AG04449 (cell line): ENCODE measurements around the gene USP15.
"Not testable (repeated sequence)": the region's sequence is repeated elsewhere in the genome, so short reads cannot be mapped to it uniquely, and the experiment has no call there.

Experiments
- CTCF ChIA-PET: fragments of 350-600 bp; formaldehyde crosslinking; extraction: SDS; loops from one replicate; lab custom pipeline; 2021; ENCODE audit warnings: antibody characterized with exemption; lab: Yijun Ruan, JAX
- POLR2A ChIA-PET: fragments of 400-600, 350-600 bp; formaldehyde crosslinking; extraction: SDS; loops from one replicate; lab custom pipeline; 2020; ENCODE audit warnings: antibody characterized with exemption, inconsistent platforms; lab: Yijun Ruan, JAX
- DNase-seq: peaks from one replicate; pipeline ENCODE4 v3.0.0-alpha.2; 2010; ENCODE audit warnings: low read depth, low spot score
- H3K4me3 ChIP-seq: 2 replicates; pipeline ENCODE4 v1.5.1; 2011; ENCODE audit warnings: low read depth, mild to moderate bottlenecking, control low read depth, low read length
- CTCF ChIP-seq: IDR thresholded peaks from one replicate; pipeline ENCODE4 v1.5.1; 2011; ENCODE audit warnings: mild to moderate bottlenecking, moderate library complexity, low read length, control low read depth, inconsistent platforms; ENCODE audit not compliant: insufficient read depth; ENCODE audit errors: missing control alignments

USP15 gene

GRCh38 chr12:62446754-62447452, 186.7 kb downstream of the USP15 start:
- ChIA-PET POLR2A (no interaction called here), CTCF (interaction anchor here (0.5 to 6.1 kb wide), 3 partner anchors 10 to 353 kb away, joined by 3 to 66 read pairs (median 4); no protein-coding TSS in a partner anchor)
- no peak overlapping the region for H3K4me3 ChIP-seq
- DNase-seq: no peak
- no peak for TF ChIP-seq CTCF

GRCh38 chr12:62448436-62448835, 188.2 kb downstream of the USP15 start:
- ChIA-PET POLR2A (no interaction called here), CTCF (interaction anchor here (0.8 to 6.1 kb wide), 3 partner anchors 12 to 352 kb away, joined by 3 to 66 read pairs (median 4); no protein-coding TSS in a partner anchor)
- no peak overlapping the region for H3K4me3 ChIP-seq
- TF ChIP-seq CTCF: no peak
- no peak for DNase-seq

GRCh38 chr12:62455429-62455828, 195.2 kb downstream of the USP15 start:
- H3K4me3 ChIP-seq, DNase-seq, POLR2A ChIA-PET: not testable (repeated sequence)
- CTCF ChIA-PET: interaction anchor here (1.8 to 3.0 kb wide), 2 partner anchors 18 to 20 kb away, joined by 7 to 14 read pairs; no protein-coding TSS in a partner anchor

- TF ChIP-seq CTCF: no peak
- no peak for DNase-seq
- H3K4me3 ChIP-seq: no peak overlapping the region
- CTCF ChIA-PET: interaction anchor here (0.8 to 1.6 kb wide), 4 partner anchors 21 to 339 kb away, joined by 3 to 5 read pairs (median 3); no protein-coding TSS in a partner anchor
- POLR2A ChIA-PET: no interaction called here
Measured at GRCh38 chr12:62458626-62459025, 198.4 kb downstream of the USP15 start.

GRCh38 chr12:62459976-62460375, 199.8 kb downstream of the USP15 start:
- no peak overlapping the region for H3K4me3 ChIP-seq
- DNase-seq: no peak
- ChIA-PET POLR2A (no interaction called here), CTCF (no interaction called here)
- TF ChIP-seq CTCF: no peak

GRCh38 chr12:62461171-62461837, 201.1 kb downstream of the USP15 start:
- H3K4me3 ChIP-seq, DNase-seq, POLR2A ChIA-PET: not testable (repeated sequence)
- CTCF ChIA-PET: interaction anchor here (1.2 to 1.3 kb wide), 2 partner anchors 24 to 25 kb away, joined by 3 read pairs; no protein-coding TSS in a partner anchor

GRCh38 chr12:62463252-62463651, 203.0 kb downstream of the USP15 start:
- POLR2A ChIA-PET, DNase-seq, H3K4me3 ChIP-seq: not testable (repeated sequence)
- CTCF ChIA-PET: interaction anchor here (1.3 kb wide), 1 partner anchor 25 kb away, joined by 3 read pairs; no protein-coding TSS in a partner anchor
